Stimulated activated CD4-positive, alpha-beta T cell treated with anti-CD3 and anti-CD28 coated beads, Interleukin-1b, Interleukin-23, amount 100 ng/mL, for 48 hours (primary cell): ENCODE measurements around the gene DHRS1.

Experiments used
- DNase-seq: peaks from one replicate; pipeline ENCODE4 v3.0.0-alpha.2; 2020

DHRS1 gene

DNA sequence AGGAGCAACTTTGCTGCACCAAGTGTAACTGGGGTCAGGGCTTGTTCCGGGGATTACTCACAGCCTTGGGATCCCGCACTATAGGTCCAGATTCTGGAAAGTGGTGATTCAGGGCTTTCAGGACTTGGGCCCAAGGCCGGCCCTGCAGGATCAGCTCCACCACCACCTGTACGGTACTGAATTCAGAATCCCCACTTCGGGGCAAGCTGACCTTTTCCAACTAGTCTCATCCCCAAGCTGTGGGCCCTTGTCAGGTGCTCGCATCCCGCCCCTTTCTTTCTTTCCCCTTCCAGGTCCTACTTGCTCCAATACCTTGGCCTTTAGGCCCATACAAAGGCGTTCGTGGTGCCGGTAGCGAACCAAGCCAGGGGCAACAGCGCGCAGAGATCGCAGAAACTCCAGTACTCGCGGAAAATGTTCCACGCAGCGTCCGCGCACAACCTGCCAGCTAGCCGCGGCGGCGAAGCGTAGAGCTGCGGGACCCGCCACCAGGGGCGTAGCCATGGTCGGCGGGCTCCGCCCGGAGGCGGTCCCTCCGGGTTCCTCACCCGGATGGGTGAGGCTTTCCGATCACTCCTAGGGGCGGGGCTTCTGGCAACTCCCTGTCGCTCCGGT, 57.6 kb downstream of the DHRS1 start:
- peak; percentile 92 for DNase-seq
